NCI-H2029 (cell line): ENCODE data around the gene ASB1.

ENCODE experiments used
- DNase-seq: peaks from one replicate; lab custom pipeline; 2025; lab: John Stamatoyannopoulos, UW

Gene ASB1

GRCh38 chr2:238495422-238495821 lies 68.7 kb downstream of the ASB1 start:
- no peak for DNase-seq

- DNase-seq = no peak
Measured at GRCh38 chr2:238496756-238497609, 70.3 kb downstream of the ASB1 start.

- DNase-seq = no peak
Measured at GRCh38 chr2:238497610-238498005, 70.9 kb downstream of the ASB1 start.

- DNase-seq = no peak
Measured at GRCh38 chr2:238498188-238498587, 71.5 kb downstream of the ASB1 start.

- DNase-seq = no peak
Measured at GRCh38 chr2:238498691-238499295, 72.1 kb downstream of the ASB1 start.

GRCh38 chr2:238499731-238500580 lies 73.2 kb downstream of the ASB1 start:
- DNase-seq = no peak

- no peak for DNase-seq
Measured at GRCh38 chr2:238501311-238501710, 74.6 kb downstream of the ASB1 start.
